Spleen (tissue), 3 donors: ENCODE data around the gene JAK2.

Experiments used
- POLR2A ChIP-seq, 3 donors: fragments of 450-650 bp; IDR thresholded peaks; one replicate each; pipeline ENCODE4 v1.5.1; 2017; ENCODE audit warnings: antibody characterized with exemption in 3 of 3, mild to moderate bottlenecking in 1 of 3
- POLR2AphosphoS5 ChIP-seq, 3 donors: sonication (generic); formaldehyde crosslinking; IDR thresholded peaks; one replicate each; pipeline ENCODE4 v1.5.1; 2017; ENCODE audit warnings: antibody characterized with exemption in 3 of 3

- TF ChIP-seq POLR2A (IDR thresholded peaks at IDR 0.05), result no peak
- TF ChIP-seq POLR2AphosphoS5 (IDR thresholded peaks at IDR 0.05), result no peak
Measured at GRCh38 chr9:4973246-4973645, 11.8 kb upstream of the JAK2 start.
